NCI-H2227 (cell line): ENCODE results near the gene PLAAT3.
"Not testable (repeated sequence)": the region's sequence is repeated elsewhere in the genome, so short reads cannot be mapped to it uniquely, and the experiment has no call there.

Source experiments
- DNase-seq: peaks from one replicate; lab custom pipeline; 2025; ENCODE audit not compliant: unreplicated experiment; lab: John Stamatoyannopoulos, UW

PLAAT3 gene

GRCh38 chr11:63609971-63610580, 4.2 kb downstream of the PLAAT3 start:
- peak; percentile 39 for DNase-seq

GRCh38 chr11:63609536-63609935, 4.7 kb downstream of the PLAAT3 start:
- DNase-seq, result no peak

- DNase-seq, result no peak
These were observed 5.6 kb downstream of the PLAAT3 start for GRCh38 chr11:63608353-63609345.

- DNase-seq, result no peak
These were observed 11.1 kb downstream of the PLAAT3 start for GRCh38 chr11:63603180-63603518.

GRCh38 chr11:63602290-63603179, 11.7 kb downstream of the PLAAT3 start:
- DNase-seq, result not testable (repeated sequence)

GRCh38 chr11:63599211-63600122, 14.8 kb downstream of the PLAAT3 start:
- no peak for DNase-seq

GRCh38 chr11:63598556-63598955, 15.7 kb downstream of the PLAAT3 start:
- no peak for DNase-seq

- no peak for DNase-seq
These were observed 18.9 kb downstream of the PLAAT3 start for GRCh38 chr11:63595296-63595695.

GRCh38 chr11:63592975-63593395, 21.2 kb downstream of the PLAAT3 start:
- peak; percentile 50 for DNase-seq

GRCh38 chr11:63590024-63590788, 24.0 kb downstream of the PLAAT3 start:
- DNase-seq, result no peak

- no peak for DNase-seq
These were observed 25.2 kb downstream of the PLAAT3 start for GRCh38 chr11:63589000-63589399.

GRCh38 chr11:63586451-63587166, 27.6 kb downstream of the PLAAT3 start:
- DNase-seq, result no peak

- no peak for DNase-seq
These were observed 30.9 kb downstream of the PLAAT3 start for GRCh38 chr11:63583357-63583677.

GRCh38 chr11:63581224-63581623, 33.0 kb downstream of the PLAAT3 start:
- not testable (repeated sequence) for DNase-seq

- not testable (repeated sequence) for DNase-seq
These were observed 35.4 kb downstream of the PLAAT3 start for GRCh38 chr11:63578882-63579281.

- DNase-seq, result peak; percentile 54
These were observed 39.2 kb downstream of the PLAAT3 start for GRCh38 chr11:63574856-63575602.

GRCh38 chr11:63573881-63574855, 40.1 kb downstream of the PLAAT3 start:
- peak; percentile 76 for DNase-seq
